Endothelial cell of umbilical vein (primary cell): Measurements from ENCODE around the gene PRICKLE3. TPM values are rescaled to one million over a fixed set of nuclear protein-coding genes. Genes with fewer than 3 reads are reported as not detected.

Experiments
- BruUV-seq: library from RNA; stranded (reverse); fragments of 400-500 nt; replicated peaks from 2 replicates; lab custom pipeline; 2021; lab: Mats Ljungman, UMichigan
- CTCF ChIA-PET: fragments of 300-600, 350-600 bp; sonication (Branson Sonifier 250); formaldehyde crosslinking; loops from one replicate; lab custom pipeline; 2021; ENCODE audit warnings: antibody characterized with exemption, inconsistent platforms; lab: Charles Lee
- POLR2A ChIA-PET: fragments of 300-600, 350-600 bp; sonication (Branson Sonifier 250); formaldehyde crosslinking; loops from one replicate; lab custom pipeline; 2021; ENCODE audit warnings: antibody characterized with exemption, inconsistent platforms; lab: Charles Lee
- DNase-seq: peaks from one replicate; pipeline ENCODE4 v3.0.0-alpha.2; 2011; ENCODE audit warnings: low read depth, low spot score
- FAIRE-seq: peaks from 2 replicates; lab custom pipeline; 2011; peaks lifted over from hg19 to GRCh38; lab: Jason Lieb, UNC
- H2AFZ ChIP-seq: 2 replicates; pipeline ENCODE4 v1.6.0; 2012; ENCODE audit warnings: low read depth, low read length, control low read depth, inconsistent platforms
- H3K27ac ChIP-seq: 2 replicates; pipeline ENCODE4 v1.5.1; 2011; ENCODE audit warnings: low read depth, mild to moderate bottlenecking, control low read depth, low read length, moderate library complexity; ENCODE audit not compliant: insufficient read depth
- H3K27me3 ChIP-seq, 2 experiments: 2 replicates each; pipeline versions ENCODE4 v1.6.0 to v1.6.1; 2011; ENCODE audit warnings: low read length in 2 of 2, mixed read lengths in 1 of 2; ENCODE audit not compliant: control insufficient read depth in 2 of 2, insufficient read depth in 2 of 2
- H3K36me3 ChIP-seq, 2 experiments: 2 replicates in 1 of 2; 3 replicates in 1 of 2; pipeline ENCODE4 v1.5.1; 2011; ENCODE audit warnings: low read length in 2 of 2, mild to moderate bottlenecking in 1 of 2, moderate library complexity in 1 of 2; ENCODE audit not compliant: control insufficient read depth in 2 of 2, insufficient read depth in 2 of 2; ENCODE audit errors: extremely low read depth in 1 of 2
- H3K4me1 ChIP-seq: 3 replicates; pipeline ENCODE4 v1.5.1; 2011; ENCODE audit warnings: mild to moderate bottlenecking, low read length; ENCODE audit not compliant: control insufficient read depth, insufficient read depth; ENCODE audit errors: extremely low read depth
- H3K4me2 ChIP-seq: 2 replicates; pipeline ENCODE4 v1.6.1; 2011; ENCODE audit warnings: low read length, control low read depth, mixed read lengths; ENCODE audit not compliant: insufficient read depth
- H3K4me3 ChIP-seq, 3 experiments: fragments of 200-600 bp in 1 of 3; sonication (generic), shearing (Covaris generic) in 1 of 3; replicated peaks in 1 of 3; 2 replicates each; pipeline ENCODE4 v1.5.1; 2011 to 2016; ENCODE audit warnings: control low read depth in 3 of 3, low read length in 3 of 3, mild to moderate bottlenecking in 2 of 3, inconsistent platforms in 1 of 3, low read depth in 1 of 3, moderate library complexity in 1 of 3; ENCODE audit not compliant: insufficient read depth in 1 of 3
- H3K79me2 ChIP-seq: 2 replicates; pipeline ENCODE4 v1.6.0; 2012; ENCODE audit warnings: low read length, inconsistent platforms; ENCODE audit not compliant: control insufficient read depth, insufficient read depth
- H3K9ac ChIP-seq: replicated peaks from 2 replicates; pipeline ENCODE3; 2011; ENCODE audit warnings: low read length, control low read depth; ENCODE audit not compliant: insufficient read depth; ENCODE audit errors: extremely low read depth
- H3K9me1 ChIP-seq: replicated peaks from 3 replicates; pipeline ENCODE4 v1.6.0; 2011; ENCODE audit warnings: mild to moderate bottlenecking, low read length; ENCODE audit not compliant: control insufficient read depth, insufficient read depth; ENCODE audit errors: extremely low read depth
- H3K9me3 ChIP-seq: replicated peaks from 2 replicates; pipeline ENCODE4 v1.5.1; 2012; ENCODE audit warnings: low read length, inconsistent platforms; ENCODE audit not compliant: control insufficient read depth, insufficient read depth
- H4K20me1 ChIP-seq: replicated peaks from 2 replicates; pipeline ENCODE3; 2011; ENCODE audit warnings: mild to moderate bottlenecking, low read length; ENCODE audit not compliant: control insufficient read depth, insufficient read depth; ENCODE audit errors: extremely low read depth
- EZH2 ChIP-seq: IDR thresholded peaks from 2 replicates; pipeline ENCODE4 v1.6.1; 2012; ENCODE audit warnings: borderline replicate concordance, low read depth, mild to moderate bottlenecking, moderate library complexity, low read length, inconsistent platforms; ENCODE audit not compliant: severe bottlenecking
- FOS ChIP-seq: IDR thresholded peaks from 2 replicates; pipeline ENCODE4 v1.6.1; 2011; ENCODE audit warnings: mild to moderate bottlenecking, low read length, moderate library complexity, borderline replicate concordance; ENCODE audit not compliant: insufficient read depth
- GATA2 ChIP-seq: IDR thresholded peaks from 2 replicates; pipeline ENCODE4 v1.7.0; 2011; ENCODE audit warnings: low read depth, mild to moderate bottlenecking, moderate library complexity, mixed read lengths, low read length; ENCODE audit not compliant: insufficient read length, insufficient read depth
- POLR2A ChIP-seq: IDR thresholded peaks from 2 replicates; pipeline ENCODE4 v1.6.1; 2012; ENCODE audit warnings: low read depth, mild to moderate bottlenecking, control low read depth, low read length
- POLR2AphosphoS5 ChIP-seq: IDR thresholded peaks from 2 replicates; pipeline ENCODE4 v1.6.1; 2012; ENCODE audit warnings: low read depth, mild to moderate bottlenecking, control low read depth, low read length, moderate library complexity; ENCODE audit not compliant: insufficient read depth
- dilution Hi-C: fragments of 300-500 bp; cut with MboI; formaldehyde crosslinking; loops from one replicate; pipeline ENCODE4 v1.15.0; 2019; ENCODE audit warnings: low sequenced_read_pairs; ENCODE audit not compliant: extremely low pct_ligation_motif_present
- intact Hi-C: fragments of 100-400 bp; cut with micrococcal nuclease; formaldehyde crosslinking; loops from one replicate; pipeline ENCODE4 v1.10.0; 2022
- polyA plus RNA-seq, 4 experiments: library from polyadenylated mRNA; depleted of rRNA in 3 of 4; stranded (reverse) in 3 of 4; unstranded in 1 of 4; fragments of >200 nt; gene quantifications; 2 replicates each; pipeline versions ENCODE4 v1.2.1 to v1.2.3, GENCODE V29; 2011 to 2012; ENCODE audit warnings: missing spikeins in 1 of 4
- total RNA-seq: library from RNA; stranded (reverse); gene quantifications from 2 replicates; pipeline ENCODE4 v1.2.3, GENCODE V29; 2021
- TF ChIP-seq, protein P1 (sequence below), 2 donors: IDR thresholded peaks; 1 replicate in 1 of 2; 2 replicates in 1 of 2; pipeline ENCODE4 v1.5.1; 2011; ENCODE audit warnings: low read length in 2 of 2, mild to moderate bottlenecking in 2 of 2, moderate library complexity in 2 of 2, control low read depth in 1 of 2, inconsistent platforms in 1 of 2, low read depth in 1 of 2; ENCODE audit not compliant: insufficient read depth in 1 of 2; ENCODE audit errors: extremely low read depth in 1 of 2

The PRICKLE3 gene
- total and polyA plus RNA-seq, 2 donors (not counting 3 experiments of a cell fraction or from before 2014, with no cell fraction given) = 6.8 to 15.0 TPM

DNA sequence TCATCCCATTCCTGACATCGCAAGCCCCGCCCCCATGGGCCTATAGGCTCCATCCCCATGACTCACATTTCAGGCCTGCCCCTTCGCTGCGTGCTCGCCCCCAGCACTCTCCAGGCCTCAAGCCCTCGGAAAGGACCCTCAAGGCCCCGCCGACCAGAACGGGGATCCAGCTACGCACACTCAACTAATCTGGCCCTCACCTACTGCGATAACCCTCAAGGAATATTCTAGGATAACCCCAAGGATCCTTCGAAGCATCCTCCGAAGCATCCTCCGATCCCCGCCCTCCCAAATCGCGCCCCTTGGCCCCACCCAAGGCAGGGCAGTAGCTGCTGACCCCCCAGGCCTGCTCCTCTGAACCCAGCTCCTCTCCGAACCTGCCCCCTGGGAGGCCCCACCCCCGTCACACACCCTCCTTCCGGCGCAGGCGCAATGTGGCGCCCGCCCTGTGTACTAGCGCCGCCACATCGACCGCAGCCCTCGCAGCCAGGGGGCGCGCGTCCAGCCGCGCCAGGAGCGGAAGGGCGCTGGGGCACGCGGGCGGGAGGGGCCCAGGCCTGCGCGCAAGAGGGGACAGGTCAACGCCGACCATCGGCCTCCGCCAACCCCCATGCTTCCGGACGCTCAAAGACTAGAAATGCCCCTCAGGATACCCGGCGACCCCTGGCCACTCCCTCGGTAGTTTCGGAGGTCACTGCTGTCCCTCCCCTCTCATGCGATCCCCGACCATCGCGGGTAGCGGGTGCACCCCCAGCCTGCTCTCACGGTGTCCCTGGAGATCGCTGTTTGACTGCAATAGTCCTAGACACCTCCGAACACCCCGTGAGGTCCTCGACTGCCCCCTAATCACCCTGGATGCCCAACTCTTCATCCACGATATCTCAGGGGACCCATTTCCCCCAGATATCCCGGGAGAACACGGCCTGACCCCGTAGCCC, 30.0 kb downstream of the PRICKLE3 start:
- no peaks in the 10 kb centered on the region for H3K79me2 ChIP-seq
- H3K9me3 ChIP-seq = no peaks in the 10 kb centered on the region
- ChIA-PET POLR2A (interaction anchor here (0.7 to 1.0 kb wide), 2 partner anchors 15 to 18 kb away, joined by 3 read pairs; partner anchors contain the start of gene PLP2), CTCF (interaction anchor here (0.6 to 3.3 kb wide), 9 partner anchors 10 to 37 kb away, joined by 3 to 31 read pairs (median 4); partner anchors contain the start of gene PLP2)
- FAIRE-seq = no peak
- peak; percentile 81 for DNase-seq
- H4K20me1 ChIP-seq = no peaks in the 10 kb centered on the region
- peak overlapping the region; percentile 84 for H2AFZ ChIP-seq
- H3K9ac ChIP-seq = peak overlapping the region; percentile 82
- peak overlapping the region; percentile 58 for H3K4me2 ChIP-seq
- H3K36me3 ChIP-seq = no peaks in the 10 kb centered on the region
- dilution Hi-C loops = no loop called here
- intact Hi-C loops = loop anchor here (2.0 kb wide), 1 partner anchor 19 kb away; no protein-coding TSS in a partner anchor
- H3K4me3 ChIP-seq = peak overlapping the region; percentile 14 to 59 (median 48)
- peak overlapping the region; percentile 96 for H3K27ac ChIP-seq
- TF ChIP-seq POLR2A = no peak
- TF ChIP-seq POLR2AphosphoS5 = peak; percentile 15
- TF ChIP-seq, protein P1, sequence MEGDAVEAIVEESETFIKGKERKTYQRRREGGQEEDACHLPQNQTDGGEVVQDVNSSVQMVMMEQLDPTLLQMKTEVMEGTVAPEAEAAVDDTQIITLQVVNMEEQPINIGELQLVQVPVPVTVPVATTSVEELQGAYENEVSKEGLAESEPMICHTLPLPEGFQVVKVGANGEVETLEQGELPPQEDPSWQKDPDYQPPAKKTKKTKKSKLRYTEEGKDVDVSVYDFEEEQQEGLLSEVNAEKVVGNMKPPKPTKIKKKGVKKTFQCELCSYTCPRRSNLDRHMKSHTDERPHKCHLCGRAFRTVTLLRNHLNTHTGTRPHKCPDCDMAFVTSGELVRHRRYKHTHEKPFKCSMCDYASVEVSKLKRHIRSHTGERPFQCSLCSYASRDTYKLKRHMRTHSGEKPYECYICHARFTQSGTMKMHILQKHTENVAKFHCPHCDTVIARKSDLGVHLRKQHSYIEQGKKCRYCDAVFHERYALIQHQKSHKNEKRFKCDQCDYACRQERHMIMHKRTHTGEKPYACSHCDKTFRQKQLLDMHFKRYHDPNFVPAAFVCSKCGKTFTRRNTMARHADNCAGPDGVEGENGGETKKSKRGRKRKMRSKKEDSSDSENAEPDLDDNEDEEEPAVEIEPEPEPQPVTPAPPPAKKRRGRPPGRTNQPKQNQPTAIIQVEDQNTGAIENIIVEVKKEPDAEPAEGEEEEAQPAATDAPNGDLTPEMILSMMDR (IDR thresholded peaks at IDR 0.05; ENCODE audit: extremely low read depth in 1 of 2, insufficient read depth in 1 of 2, low read depth in 1 of 2, low read length in 2 of 2) = peak; percentile 53 to 75
- no peak for TF ChIP-seq GATA2
- peak; percentile 10 for TF ChIP-seq FOS
- TF ChIP-seq EZH2 = no peak
- no peaks in the 10 kb centered on the region for H3K27me3 ChIP-seq
- H3K9me1 ChIP-seq = no peaks in the 10 kb centered on the region
- TSS peak; percentile 65 for BruUV-seq
- peaks cover 2% of the 10 kb centered on the region for H3K4me1 ChIP-seq
